ENCODE results near the gene SPTLC2.

- TF ChIP-seq EP300 (IDR thresholded peaks at IDR 0.05) (no peak), POLR2A (IDR thresholded peaks at IDR 0.05) (no peak), CTCF (IDR thresholded peaks at IDR 0.05) (no peak)
Measured at GRCh38 chr14:77556946-77557345, 59.5 kb downstream of the SPTLC2 start.

All from ovary (tissue), 3 donors.